Measurements from ENCODE around the gene HBS1L. TPM values are rescaled to one million over a fixed set of nuclear protein-coding genes. Genes with fewer than 3 reads are reported as not detected.

Gene HBS1L
- total and polyA plus RNA-seq, 2 of the 4 experiments (the other 2 are of a cell fraction) = 45.1 to 120 TPM

DNA sequence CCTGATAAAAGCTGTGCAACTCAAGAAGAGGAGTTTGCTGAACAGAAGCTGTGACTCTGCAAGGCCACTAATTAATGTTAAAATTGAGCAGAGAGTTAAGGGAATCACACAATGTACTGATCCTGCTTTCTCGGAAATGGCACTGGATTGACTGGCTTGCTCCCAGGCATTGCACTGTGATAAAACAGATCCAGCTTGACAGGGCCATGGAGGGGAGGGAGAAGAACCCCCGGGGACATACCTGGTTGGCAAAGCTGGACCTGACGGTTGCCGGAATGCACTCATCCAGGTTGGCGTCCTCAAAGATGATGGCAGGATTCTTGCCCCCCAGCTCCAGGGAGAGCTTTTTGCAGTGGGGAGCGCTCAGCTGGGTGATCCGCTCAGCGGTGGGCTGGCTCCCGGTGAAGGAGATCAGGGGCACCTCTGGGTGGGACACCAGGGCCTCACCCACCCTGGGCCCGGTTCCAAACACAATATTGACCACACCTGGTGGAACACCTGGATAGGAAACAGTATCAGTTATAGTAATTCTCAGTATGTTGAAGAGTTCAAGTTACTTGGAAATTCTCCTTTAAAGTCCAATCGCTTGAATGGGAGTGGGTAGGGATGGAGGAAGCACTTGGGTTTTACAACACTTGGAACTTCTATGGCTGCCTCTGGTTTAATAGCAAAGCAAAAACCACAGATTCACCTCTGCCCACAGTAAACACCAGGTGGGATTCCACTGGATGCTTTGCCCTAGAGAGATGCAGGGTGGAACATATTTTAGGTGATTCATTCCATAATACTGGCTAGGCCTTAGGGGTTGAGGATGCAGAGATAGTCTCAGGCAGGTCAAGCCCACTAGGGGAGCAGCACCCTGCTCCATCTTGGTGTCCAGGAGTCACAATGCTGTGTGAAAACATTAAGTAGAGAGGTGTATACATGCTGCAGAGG, 121.8 kb downstream of the HBS1L start:
- H3K4ac ChIP-seq (ENCODE audit: low read depth, low read length) = no peak overlapping the region
- H3K27ac ChIP-seq (ENCODE audit: insufficient read depth, low read length) = no peak overlapping the region
- BruUV-seq (replicated peaks) = no TSS peak
- H2AFZ ChIP-seq (replicated peaks; ENCODE audit: low read length, poor library complexity) = no peak overlapping the region
- H2BK5ac ChIP-seq (ENCODE audit: low read depth, low read length, poor library complexity, severe bottlenecking) = no peak overlapping the region
- no peak overlapping the region for H2AK5ac ChIP-seq (ENCODE audit: low read depth, low read length)
- H2AK9ac ChIP-seq (replicated peaks; ENCODE audit: low read depth, low read length, poor library complexity) = no peak overlapping the region
- H3K9ac ChIP-seq (ENCODE audit: low read depth, low read length) = no peak overlapping the region
- dilution Hi-C loops (cut with HindIII; ENCODE audit: low sequenced_read_pairs, unreplicated experiment) = no loop called here
- POLR2A ChIA-PET (ENCODE audit: unreplicated experiment) = no interaction called here
- DNase-seq = no peak
- H3K4me1 ChIP-seq (ENCODE audit: control insufficient read depth, insufficient read depth, low read length) = peaks cover 12% of the 10 kb centered on the region
- no peak overlapping the region for H2BK15ac ChIP-seq (ENCODE audit: low read depth, low read length)
- in situ Hi-C loops (cut with MboI; ENCODE audit: low sequenced_read_pairs) = no loop called here
- H3K4me3 ChIP-seq (ENCODE audit: insufficient read depth, low read depth, low read length) = no peak overlapping the region
- no peak overlapping the region for H3K23ac ChIP-seq (ENCODE audit: low read depth, low read length)
- no peaks in the 10 kb centered on the region for H3K79me1 ChIP-seq (ENCODE audit: low read depth in 1 of 2, low read length in 2 of 2)
- H4K91ac ChIP-seq (ENCODE audit: insufficient read depth, low read depth, low read length) = no peak overlapping the region
- no peaks in the 10 kb centered on the region for H4K20me1 ChIP-seq (ENCODE audit: insufficient read depth, low read length)
- H3K9me3 ChIP-seq (ENCODE audit: control insufficient read depth, insufficient read depth, low read length) = peaks cover 2% of the 10 kb centered on the region; the same call in 1 of the 2 replicates
- no peak overlapping the region for H2BK120ac ChIP-seq (ENCODE audit: low read depth, low read length)
- no peak overlapping the region for H3K4me2 ChIP-seq (ENCODE audit: low read depth, low read length)
- H3K27me3 ChIP-seq (ENCODE audit: control insufficient read depth, insufficient read depth, low read length) = no peaks in the 10 kb centered on the region
- no peak overlapping the region for H3K56ac ChIP-seq (ENCODE audit: extremely low read depth, insufficient read depth, low read length)
- TF ChIP-seq CHD1 (IDR thresholded peaks at IDR 0.05; ENCODE audit: low read depth, low read length) (no peak), MXI1 (IDR thresholded peaks at IDR 0.05; ENCODE audit: borderline replicate concordance, low read depth, low read length) (no peak), FOS (IDR thresholded peaks at IDR 0.05; ENCODE audit: low read depth, low read length) (no peak), MAFK (IDR thresholded peaks at IDR 0.05; ENCODE audit: low read depth, low read length) (no peak), MAZ (IDR thresholded peaks at IDR 0.05; ENCODE audit: borderline replicate concordance, low read depth, low read length) (no peak), SMC3 (IDR thresholded peaks at IDR 0.05; ENCODE audit: low read depth, low read length) (no peak), RFX5 (IDR thresholded peaks at IDR 0.05; ENCODE audit: low read depth, low read length) (no peak), RAD21 (IDR thresholded peaks at IDR 0.05; ENCODE audit: low read length) (no peak), BHLHE40 (IDR thresholded peaks at IDR 0.05; ENCODE audit: low read depth, low read length) (no peak), NFE2L2 (IDR thresholded peaks at IDR 0.05; ENCODE audit: low read depth, low read length) (no peak), CEBPB (IDR thresholded peaks at IDR 0.05; ENCODE audit: low read depth, low read length) (no peak), POLR2A (IDR thresholded peaks at IDR 0.05; ENCODE audit: low read depth, low read length) (no peak)
- TF ChIP-seq, protein P1, sequence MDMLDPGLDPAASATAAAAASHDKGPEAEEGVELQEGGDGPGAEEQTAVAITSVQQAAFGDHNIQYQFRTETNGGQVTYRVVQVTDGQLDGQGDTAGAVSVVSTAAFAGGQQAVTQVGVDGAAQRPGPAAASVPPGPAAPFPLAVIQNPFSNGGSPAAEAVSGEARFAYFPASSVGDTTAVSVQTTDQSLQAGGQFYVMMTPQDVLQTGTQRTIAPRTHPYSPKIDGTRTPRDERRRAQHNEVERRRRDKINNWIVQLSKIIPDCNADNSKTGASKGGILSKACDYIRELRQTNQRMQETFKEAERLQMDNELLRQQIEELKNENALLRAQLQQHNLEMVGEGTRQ (IDR thresholded peaks at IDR 0.05; ENCODE audit: low read depth, low read length) = no peak
- TF ChIP-seq, protein P2, sequence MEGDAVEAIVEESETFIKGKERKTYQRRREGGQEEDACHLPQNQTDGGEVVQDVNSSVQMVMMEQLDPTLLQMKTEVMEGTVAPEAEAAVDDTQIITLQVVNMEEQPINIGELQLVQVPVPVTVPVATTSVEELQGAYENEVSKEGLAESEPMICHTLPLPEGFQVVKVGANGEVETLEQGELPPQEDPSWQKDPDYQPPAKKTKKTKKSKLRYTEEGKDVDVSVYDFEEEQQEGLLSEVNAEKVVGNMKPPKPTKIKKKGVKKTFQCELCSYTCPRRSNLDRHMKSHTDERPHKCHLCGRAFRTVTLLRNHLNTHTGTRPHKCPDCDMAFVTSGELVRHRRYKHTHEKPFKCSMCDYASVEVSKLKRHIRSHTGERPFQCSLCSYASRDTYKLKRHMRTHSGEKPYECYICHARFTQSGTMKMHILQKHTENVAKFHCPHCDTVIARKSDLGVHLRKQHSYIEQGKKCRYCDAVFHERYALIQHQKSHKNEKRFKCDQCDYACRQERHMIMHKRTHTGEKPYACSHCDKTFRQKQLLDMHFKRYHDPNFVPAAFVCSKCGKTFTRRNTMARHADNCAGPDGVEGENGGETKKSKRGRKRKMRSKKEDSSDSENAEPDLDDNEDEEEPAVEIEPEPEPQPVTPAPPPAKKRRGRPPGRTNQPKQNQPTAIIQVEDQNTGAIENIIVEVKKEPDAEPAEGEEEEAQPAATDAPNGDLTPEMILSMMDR (conservative IDR thresholded peaks at IDR 0.05; ENCODE audit: low read depth, low read length) = no peak
- TF ChIP-seq, protein P3, sequence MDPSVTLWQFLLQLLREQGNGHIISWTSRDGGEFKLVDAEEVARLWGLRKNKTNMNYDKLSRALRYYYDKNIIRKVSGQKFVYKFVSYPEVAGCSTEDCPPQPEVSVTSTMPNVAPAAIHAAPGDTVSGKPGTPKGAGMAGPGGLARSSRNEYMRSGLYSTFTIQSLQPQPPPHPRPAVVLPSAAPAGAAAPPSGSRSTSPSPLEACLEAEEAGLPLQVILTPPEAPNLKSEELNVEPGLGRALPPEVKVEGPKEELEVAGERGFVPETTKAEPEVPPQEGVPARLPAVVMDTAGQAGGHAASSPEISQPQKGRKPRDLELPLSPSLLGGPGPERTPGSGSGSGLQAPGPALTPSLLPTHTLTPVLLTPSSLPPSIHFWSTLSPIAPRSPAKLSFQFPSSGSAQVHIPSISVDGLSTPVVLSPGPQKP (IDR thresholded peaks at IDR 0.05; ENCODE audit: borderline replicate concordance, low read depth, low read length) = no peak
- H4K5ac ChIP-seq (ENCODE audit: low read depth, low read length) = no peak overlapping the region
- ATAC-seq (ENCODE audit: low read depth) = no peak
- H3K14ac ChIP-seq (replicated peaks; ENCODE audit: low read depth, low read length) = no peak overlapping the region
- 97% methylated on average over 4 of the region's 11 CpGs; no CpG with 5 or more reads in 1 of the 2 experiments for WGBS, 2 experiments (ENCODE audit: extremely low coverage in 2 of 2, insufficient read length in 1 of 2)
- no peaks in the 10 kb centered on the region for H3K36me3 ChIP-seq (ENCODE audit: control insufficient read depth, insufficient read depth, low read length)
- no peak overlapping the region for H4K8ac ChIP-seq (ENCODE audit: low read depth in 2 of 2, low read length in 2 of 2)
- intact Hi-C loops (cut with micrococcal nuclease) = no loop called here
- no peak overlapping the region for H2BK20ac ChIP-seq (ENCODE audit: low read depth, low read length)
- peaks cover 7% of the 10 kb centered on the region for H3K9me1 ChIP-seq (ENCODE audit: insufficient read depth, low read length)
- CTCF ChIA-PET = no interaction called here
- no peak overlapping the region for H3K18ac ChIP-seq (ENCODE audit: low read depth, low read length)

Data from IMR-90 (cell line).